ENCODE results near the gene ZBTB7B.

DNA sequence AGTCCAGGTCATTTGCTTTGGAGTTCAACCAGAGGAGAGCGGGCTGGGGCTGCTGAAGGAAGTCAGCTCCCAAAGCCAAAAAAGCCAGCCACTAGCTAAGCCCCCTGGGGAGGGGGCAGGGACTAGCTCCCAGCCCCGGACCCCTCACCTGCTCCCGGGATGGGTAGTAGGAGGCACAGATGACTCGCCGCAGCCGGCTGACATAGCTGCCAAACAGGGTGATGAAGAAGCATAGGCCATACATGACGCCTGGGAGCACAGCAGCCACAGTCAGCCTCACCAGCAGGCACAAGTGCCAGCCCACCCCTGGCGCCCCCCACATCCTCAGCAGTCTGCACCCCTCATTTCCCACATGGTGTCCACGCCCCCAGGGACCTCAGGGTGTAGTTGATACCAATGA, 23.6 kb downstream of the ZBTB7B start:
- TF ChIP-seq GATA2 (IDR thresholded peaks at IDR 0.05; ENCODE audit: low read depth, low read length) (no peak), GATA3 (IDR thresholded peaks at IDR 0.05; ENCODE audit: low read depth, low read length) (no peak)

Measured in SH-SY5Y (cell line).